ENCODE data around the gene CDC25A.
A peak's percentile ranks its signal among the peaks of the same experiment; 100 is the strongest.

The CDC25A gene

GRCh38 chr3:48188266-48189201 lies at the start of gene CDC25A:
CDC25A (minus strand) TSS chr3:48188417; CDS start chr3:48187947, 470 bp downstream.
- Mint-ChIP-seq H3K4me3 (peak within 1 kb of the TSS; percentile 77), H3K36me3 (peaks cover 45% of the 10 kb centered on the region), H3K9me3 (no peaks in the 10 kb centered on the region), H3K27ac (peak within 1 kb of the TSS; percentile 86), H3K4me1 (peaks cover 10% of the 10 kb centered on the region)
- DNase-seq (ENCODE audit: low spot score in 2 of 2) (peak; percentile 82 to 95), ATAC-seq (peak; percentile 99)

- H3K27ac Mint-ChIP-seq: peak overlapping the region; percentile 55
- no peak for DNase-seq (ENCODE audit: low spot score in 2 of 2)
- H3K9me3 Mint-ChIP-seq: no peaks in the 10 kb centered on the region
- H3K36me3 Mint-ChIP-seq: peaks cover 9% of the 10 kb centered on the region
- no peak for ATAC-seq
- no peak overlapping the region for H3K4me3 Mint-ChIP-seq
- H3K4me1 Mint-ChIP-seq: peaks cover 21% of the 10 kb centered on the region
Measured at GRCh38 chr3:48236531-48236930, 48.3 kb upstream of the CDC25A start.

GRCh38 chr3:48233542-48233941 lies 45.3 kb upstream of the CDC25A start:
- no peak overlapping the region for H3K4me3 Mint-ChIP-seq

GRCh38 chr3:48232734-48233133 lies 44.5 kb upstream of the CDC25A start:
- Mint-ChIP-seq H3K36me3 (no peaks in the 10 kb centered on the region), H3K4me1 (peaks cover 7% of the 10 kb centered on the region), H3K4me3 (no peak overlapping the region), H3K27ac (no peak overlapping the region), H3K9me3 (no peaks in the 10 kb centered on the region)
- ATAC-seq (peak; percentile 95), DNase-seq (ENCODE audit: low spot score in 2 of 2) (peak; percentile 40 to 80)

More at GRCh38 chr3:48233542-48233941, 45.3 kb upstream of the CDC25A start:
- no peaks in the 10 kb centered on the region for H3K36me3 Mint-ChIP-seq
- H3K4me1 Mint-ChIP-seq: peaks cover 7% of the 10 kb centered on the region
- ATAC-seq (no peak), DNase-seq (ENCODE audit: low spot score in 2 of 2) (no peak)
- H3K27ac Mint-ChIP-seq: no peak overlapping the region
- no peaks in the 10 kb centered on the region for H3K9me3 Mint-ChIP-seq

GRCh38 chr3:48232232-48232631 lies 44.0 kb upstream of the CDC25A start:
- Mint-ChIP-seq H3K4me3 (no peak overlapping the region), H3K9me3 (no peaks in the 10 kb centered on the region)

GRCh38 chr3:48226939-48227338 lies 38.7 kb upstream of the CDC25A start:
- H3K4me3 Mint-ChIP-seq: no peak overlapping the region
- no peaks in the 10 kb centered on the region for H3K9me3 Mint-ChIP-seq
- peaks cover 7% of the 10 kb centered on the region for H3K4me1 Mint-ChIP-seq
- DNase-seq (ENCODE audit: low spot score in 2 of 2): no peak
- ATAC-seq: no peak
- H3K36me3 Mint-ChIP-seq: no peaks in the 10 kb centered on the region
- no peak overlapping the region for H3K27ac Mint-ChIP-seq

More at GRCh38 chr3:48232232-48232631, 44.0 kb upstream of the CDC25A start:
- ATAC-seq (no peak), DNase-seq (ENCODE audit: low spot score in 2 of 2) (no peak)
- no peaks in the 10 kb centered on the region for H3K36me3 Mint-ChIP-seq
- H3K27ac Mint-ChIP-seq: no peak overlapping the region
- H3K4me1 Mint-ChIP-seq: peaks cover 10% of the 10 kb centered on the region

GRCh38 chr3:48225587-48225986 lies 37.4 kb upstream of the CDC25A start:
- H3K9me3 Mint-ChIP-seq: no peaks in the 10 kb centered on the region
- no peaks in the 10 kb centered on the region for H3K36me3 Mint-ChIP-seq
- H3K27ac Mint-ChIP-seq: no peak overlapping the region
- peaks cover 7% of the 10 kb centered on the region for H3K4me1 Mint-ChIP-seq
- ATAC-seq (no peak), DNase-seq (ENCODE audit: low spot score in 2 of 2) (no peak)
- no peak overlapping the region for H3K4me3 Mint-ChIP-seq

- Mint-ChIP-seq H3K4me3 (no peak within 1 kb of the TSS), H3K4me1 (peaks cover 7% of the 10 kb centered on the region), H3K36me3 (no peaks in the 10 kb centered on the region), H3K9me3 (no peaks in the 10 kb centered on the region), H3K27ac (no peak within 1 kb of the TSS)
- DNase-seq (ENCODE audit: low spot score in 2 of 2): no peak
- ATAC-seq: no peak
Measured at GRCh38 chr3:48222616-48223513, 34.6 kb upstream of the CDC25A start, which contains the start of gene CAMP. CAMP (plus strand) TSS chr3:48223495; CDS start chr3:48223512, 17 bp downstream.

- Mint-ChIP-seq H3K9me3 (no peaks in the 10 kb centered on the region), H3K36me3 (no peaks in the 10 kb centered on the region)
- no peak for DNase-seq (ENCODE audit: low spot score in 2 of 2)
Measured at GRCh38 chr3:48220746-48221145, 32.5 kb upstream of the CDC25A start.

GRCh38 chr3:48219543-48219942 lies 31.3 kb upstream of the CDC25A start:
- H3K27ac Mint-ChIP-seq: no peak overlapping the region
- no peaks in the 10 kb centered on the region for H3K9me3 Mint-ChIP-seq
- H3K4me1 Mint-ChIP-seq: no peaks in the 10 kb centered on the region
- H3K4me3 Mint-ChIP-seq: no peak overlapping the region
- DNase-seq (ENCODE audit: low spot score in 2 of 2) (no peak), ATAC-seq (no peak)
- no peaks in the 10 kb centered on the region for H3K36me3 Mint-ChIP-seq

More at GRCh38 chr3:48220746-48221145, 32.5 kb upstream of the CDC25A start:
- H3K4me1 Mint-ChIP-seq: no peaks in the 10 kb centered on the region
- H3K27ac Mint-ChIP-seq: no peak overlapping the region
- ATAC-seq: no peak
- no peak overlapping the region for H3K4me3 Mint-ChIP-seq

GRCh38 chr3:48218537-48218936 lies 30.3 kb upstream of the CDC25A start:
- ATAC-seq: no peak
- H3K9me3 Mint-ChIP-seq: no peaks in the 10 kb centered on the region
- no peaks in the 10 kb centered on the region for H3K4me1 Mint-ChIP-seq
- no peak overlapping the region for H3K4me3 Mint-ChIP-seq
- H3K27ac Mint-ChIP-seq: no peak overlapping the region
- no peak for DNase-seq (ENCODE audit: low spot score in 2 of 2)
- H3K36me3 Mint-ChIP-seq: no peaks in the 10 kb centered on the region

- Mint-ChIP-seq H3K4me1 (no peaks in the 10 kb centered on the region), H3K36me3 (no peaks in the 10 kb centered on the region), H3K27ac (no peak overlapping the region), H3K9me3 (no peaks in the 10 kb centered on the region), H3K4me3 (no peak overlapping the region)
- no peak for ATAC-seq
- DNase-seq (ENCODE audit: low spot score in 2 of 2): no peak
Measured at GRCh38 chr3:48217449-48217848, 29.2 kb upstream of the CDC25A start.

GRCh38 chr3:48215876-48216275 lies 27.7 kb upstream of the CDC25A start:
- ATAC-seq (no peak), DNase-seq (ENCODE audit: low spot score in 2 of 2) (no peak)
- Mint-ChIP-seq H3K4me3 (no peak overlapping the region), H3K27ac (no peak overlapping the region), H3K4me1 (no peaks in the 10 kb centered on the region), H3K36me3 (no peaks in the 10 kb centered on the region), H3K9me3 (no peaks in the 10 kb centered on the region)

- ATAC-seq: no peak
- Mint-ChIP-seq H3K4me3 (no peak overlapping the region), H3K9me3 (no peaks in the 10 kb centered on the region), H3K4me1 (no peaks in the 10 kb centered on the region), H3K27ac (no peak overlapping the region), H3K36me3 (no peaks in the 10 kb centered on the region)
- no peak for DNase-seq (ENCODE audit: low spot score in 2 of 2)
Measured at GRCh38 chr3:48215466-48215865, 27.2 kb upstream of the CDC25A start.

- H3K4me3 Mint-ChIP-seq: no peak overlapping the region
- no peak overlapping the region for H3K27ac Mint-ChIP-seq
Measured at GRCh38 chr3:48215019-48215418, 26.8 kb upstream of the CDC25A start.

More at GRCh38 chr3:48215019-48215418, 26.8 kb upstream of the CDC25A start:
- H3K36me3 Mint-ChIP-seq: no peaks in the 10 kb centered on the region
- H3K9me3 Mint-ChIP-seq: no peaks in the 10 kb centered on the region
- ATAC-seq (peak; percentile 21), DNase-seq (ENCODE audit: low spot score in 2 of 2) (no peak)
- no peaks in the 10 kb centered on the region for H3K4me1 Mint-ChIP-seq

Measured in stimulated activated effector memory CD8-positive, alpha-beta T cell treated with anti-CD3 and anti-CD28 coated beads, Interleukin-12 subunit alpha, Interleukin-12 subunit beta, amount 100 ng/mL, for 72 hours (primary cell).